GM21381 (cell line): ENCODE data around the gene AUTS2.

Experiments used
- ATAC-seq: cut with Tn5 transposase; IDR thresholded peaks from one replicate; pipeline ENCODE4 v1.9.1; 2021; ENCODE audit warnings: mild to moderate bottlenecking, moderate library complexity; ENCODE audit not compliant: unreplicated experiment

Gene AUTS2

DNA sequence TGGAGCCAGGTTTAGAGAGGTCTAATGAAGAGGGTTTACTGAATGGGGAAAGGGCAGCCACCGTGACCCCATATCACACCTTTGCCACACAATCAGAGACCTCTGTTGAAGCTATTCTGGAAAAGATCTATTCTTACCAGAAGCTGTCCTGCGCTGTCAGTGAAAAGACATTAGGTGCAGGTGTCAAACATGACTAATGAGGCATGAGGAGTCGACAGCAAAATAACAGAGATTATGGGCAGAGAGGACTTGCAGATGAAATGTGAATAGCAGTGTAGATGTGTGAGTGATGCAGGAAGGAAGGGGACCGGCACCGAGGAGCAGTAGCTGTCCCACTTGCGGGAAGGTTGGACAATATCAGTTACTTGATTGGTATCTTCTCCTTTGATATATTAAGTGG is 906.0 kb downstream of the AUTS2 start:
- no peak for ATAC-seq

DNA sequence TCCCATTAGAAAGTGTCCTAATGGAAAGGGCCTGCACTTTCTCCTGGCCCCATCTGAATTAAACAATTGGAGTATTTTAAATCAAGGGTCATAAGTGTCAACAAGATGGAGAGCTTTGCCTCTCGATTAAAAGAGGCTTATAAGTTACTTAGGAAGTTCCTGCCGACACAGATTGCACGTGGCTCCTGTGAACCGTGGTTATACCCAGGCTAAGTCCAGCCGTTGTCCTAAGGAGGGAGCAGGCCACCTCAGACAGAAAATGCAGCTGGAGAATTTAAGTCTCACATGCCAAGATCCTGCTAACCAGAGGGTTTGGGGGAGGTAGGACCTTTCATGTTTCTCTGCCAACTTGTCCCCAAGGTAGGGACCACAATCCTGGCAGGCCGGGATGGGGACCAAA is 907.2 kb downstream of the AUTS2 start:
- no peak for ATAC-seq

DNA sequence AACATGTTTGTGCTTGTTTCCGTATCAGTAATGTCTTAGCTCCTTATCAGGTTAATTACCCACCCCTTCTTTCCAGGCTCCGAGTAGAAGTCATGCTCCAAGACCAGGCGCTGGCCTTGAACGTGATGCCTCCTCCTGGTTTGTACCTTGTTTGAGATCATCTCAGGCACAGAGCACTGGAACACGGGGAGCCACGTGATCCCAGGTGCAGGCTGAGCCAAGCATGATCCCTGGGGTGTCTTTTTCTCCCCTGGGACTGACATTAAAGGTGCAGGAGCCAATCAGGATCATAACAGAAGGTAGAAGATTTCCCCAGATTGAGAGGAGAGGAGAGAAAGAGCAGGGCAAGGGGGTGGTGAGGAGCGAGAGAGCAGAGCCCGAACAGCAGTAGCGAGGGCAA is 907.6 kb downstream of the AUTS2 start:
- no peak for ATAC-seq

DNA sequence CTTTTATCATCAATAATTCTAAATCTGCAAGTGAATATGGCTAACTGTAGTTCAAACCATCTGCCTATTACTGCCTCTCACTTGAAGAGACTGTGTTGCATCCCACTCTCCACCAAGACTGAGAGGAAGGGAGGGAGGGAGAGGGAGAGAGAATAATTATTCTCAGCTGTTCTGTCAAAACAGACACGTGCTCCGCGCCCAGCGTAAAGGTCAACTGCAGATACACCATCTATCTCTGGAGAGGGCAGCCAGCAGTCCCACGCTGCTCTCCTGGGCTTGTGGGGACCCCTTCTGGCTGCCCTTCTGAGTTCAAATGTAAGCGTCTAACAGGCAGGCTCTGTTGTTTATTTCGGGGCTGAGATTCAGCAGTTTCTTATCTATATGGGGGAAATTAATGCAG is 908.2 kb downstream of the AUTS2 start:
- ATAC-seq, result no peak

DNA sequence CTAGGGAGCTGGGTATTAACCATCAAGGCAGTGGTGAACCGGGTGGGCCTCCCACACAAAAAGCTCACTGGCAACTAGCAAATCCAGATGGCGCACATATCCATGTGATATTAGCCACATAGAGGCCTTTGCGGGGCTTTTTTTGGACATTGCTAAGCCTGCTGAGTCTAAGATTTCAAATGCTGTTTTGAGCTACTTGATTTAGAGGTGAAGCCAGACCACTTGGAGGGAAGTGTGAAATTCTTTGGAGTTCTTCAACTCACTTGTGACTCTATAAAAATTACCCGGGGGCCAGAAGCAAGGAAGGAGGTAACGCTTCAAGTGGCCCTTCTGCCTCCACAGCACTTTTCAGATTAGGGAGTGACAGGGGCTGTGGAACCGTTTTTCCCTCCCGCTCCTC is 913.9 kb downstream of the AUTS2 start:
- no peak for ATAC-seq

DNA sequence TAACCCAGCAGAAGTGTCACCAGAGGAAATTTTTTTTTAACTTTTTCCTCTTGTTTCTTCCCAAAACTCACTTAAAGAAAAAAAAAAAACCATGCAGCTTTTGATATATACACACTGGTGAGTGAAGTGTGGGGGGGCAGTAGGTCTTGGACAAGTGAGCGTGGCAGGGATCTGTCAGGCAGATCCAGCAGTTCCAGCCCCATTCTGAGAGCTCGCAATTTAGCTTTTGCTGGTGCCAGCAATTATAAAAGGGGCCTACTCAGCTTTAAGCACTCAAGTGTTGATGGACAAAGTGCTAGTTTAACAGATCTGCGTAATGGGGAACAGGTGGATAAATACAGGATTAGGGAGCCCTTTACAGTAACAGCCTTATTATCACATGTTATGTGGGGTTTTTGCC is 914.5 kb downstream of the AUTS2 start:
- no peak for ATAC-seq

DNA sequence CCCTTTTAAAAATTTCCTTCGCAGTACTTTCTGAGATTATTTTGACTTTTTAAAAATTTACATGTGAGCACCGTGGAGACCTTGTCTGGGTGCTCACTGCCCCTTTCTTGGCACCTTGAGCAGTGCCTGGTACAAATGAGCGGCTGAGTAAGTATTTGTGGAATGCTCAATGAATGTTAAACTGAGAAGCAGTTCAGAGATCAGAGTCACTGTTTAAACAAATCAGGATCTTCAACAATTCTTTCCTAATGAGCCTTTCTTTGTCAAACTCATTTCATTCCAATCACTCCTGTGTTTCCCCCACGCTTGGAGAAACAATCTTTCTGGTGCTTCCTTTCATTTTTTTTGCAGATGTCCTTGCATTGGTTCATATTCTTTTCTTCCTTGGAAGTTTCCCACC is 922.3 kb downstream of the AUTS2 start:
- no peak for ATAC-seq

DNA sequence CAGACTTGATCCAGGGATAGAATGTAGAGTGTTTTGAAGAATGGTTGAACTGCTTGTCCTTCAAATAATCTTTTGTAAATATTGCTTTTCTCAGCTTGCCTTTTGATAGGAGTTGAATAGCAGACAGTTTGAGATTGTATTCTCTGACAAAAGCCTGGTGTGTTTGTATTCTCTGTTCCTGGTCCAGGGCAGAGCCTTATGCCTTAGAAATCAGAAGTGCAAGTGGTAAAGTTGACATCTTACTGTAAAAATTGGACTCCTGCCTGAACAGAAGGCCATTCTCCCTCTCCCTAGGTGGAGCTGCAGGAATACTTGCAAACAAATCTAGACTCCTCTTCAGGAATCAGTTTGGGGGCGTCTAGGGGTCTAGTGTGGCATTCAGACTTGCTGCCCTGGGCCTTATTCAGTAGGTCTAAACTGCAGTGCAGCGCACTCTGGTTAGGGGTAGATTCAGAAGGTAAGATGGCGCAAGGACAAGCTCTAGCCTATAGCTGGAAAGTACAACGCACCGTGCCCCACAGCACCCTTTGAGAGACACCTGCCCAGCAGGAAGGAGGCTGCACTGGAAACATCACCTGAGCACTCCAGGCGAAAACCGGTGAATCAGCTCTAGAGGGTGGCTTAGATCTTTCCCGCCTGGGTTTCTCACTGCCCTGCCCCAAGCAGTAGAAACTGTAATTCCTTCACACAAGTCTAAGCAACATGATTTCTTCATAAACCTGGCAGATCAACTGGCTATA is 925.1 kb downstream of the AUTS2 start:
- ATAC-seq, result no peak

DNA sequence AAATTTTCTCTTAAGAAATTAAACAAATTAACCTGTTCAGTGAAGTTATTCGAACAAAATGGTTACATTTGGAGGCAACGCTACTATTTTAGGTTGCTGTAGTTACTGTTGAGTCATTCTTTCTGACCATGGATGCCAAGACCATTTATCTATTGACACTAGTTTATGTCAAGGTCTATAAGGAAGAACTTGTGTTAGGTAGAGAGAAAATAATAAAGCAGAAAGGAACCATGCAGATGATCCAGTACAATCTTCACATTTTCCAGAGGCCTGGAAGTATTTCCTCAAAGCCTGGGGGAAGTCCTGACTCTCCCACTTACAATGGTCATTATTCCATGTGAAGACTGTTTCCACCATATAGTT is 925.7 kb downstream of the AUTS2 start:
- no peak for ATAC-seq

DNA sequence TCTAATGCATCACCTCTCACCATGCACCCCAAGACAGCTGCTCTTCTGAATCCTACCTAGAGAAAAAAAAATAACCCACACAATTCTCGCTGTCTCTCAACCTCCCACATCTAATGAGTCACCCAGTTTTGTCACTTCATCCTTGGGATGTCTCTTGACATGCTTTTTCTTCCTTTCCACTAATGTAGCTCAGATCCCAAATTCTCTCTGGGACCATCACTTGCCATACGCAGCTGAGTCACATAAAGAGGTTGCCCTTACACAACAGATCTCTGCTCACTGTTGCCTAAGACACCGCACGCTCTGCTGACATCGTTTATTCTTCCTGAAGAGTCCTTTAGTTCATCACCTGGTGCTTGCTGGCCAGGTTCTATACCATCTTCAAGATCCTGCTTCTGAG is 927.7 kb downstream of the AUTS2 start:
- ATAC-seq, result no peak

DNA sequence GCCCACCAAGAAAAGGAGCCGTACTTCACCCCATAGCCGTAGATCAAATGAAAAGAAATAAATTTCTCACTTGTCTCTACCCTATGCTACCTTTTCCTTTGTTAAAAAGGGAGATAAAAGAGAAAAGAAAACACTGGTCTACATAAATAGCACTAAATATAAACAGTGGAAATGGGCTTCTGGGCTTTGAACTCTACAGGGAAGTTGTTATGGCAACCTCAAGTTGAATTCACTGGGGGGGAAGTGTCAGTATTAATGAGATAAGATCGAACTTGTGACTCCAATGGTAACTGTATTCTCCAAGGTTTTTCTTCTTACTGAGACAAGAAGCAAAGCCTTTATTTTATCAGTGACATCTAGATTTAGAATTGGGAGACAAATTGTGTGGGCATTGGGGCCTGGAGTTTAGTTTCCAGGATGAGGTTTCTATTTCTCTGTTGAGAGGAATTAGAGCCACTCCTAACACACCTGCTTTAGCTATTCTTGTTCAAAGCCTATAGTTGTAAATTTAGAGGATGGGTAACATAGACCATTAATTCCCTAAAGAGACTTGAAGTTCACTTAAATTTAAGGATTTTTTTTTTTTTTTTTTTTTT is 929.3 kb downstream of the AUTS2 start:
- no peak for ATAC-seq

DNA sequence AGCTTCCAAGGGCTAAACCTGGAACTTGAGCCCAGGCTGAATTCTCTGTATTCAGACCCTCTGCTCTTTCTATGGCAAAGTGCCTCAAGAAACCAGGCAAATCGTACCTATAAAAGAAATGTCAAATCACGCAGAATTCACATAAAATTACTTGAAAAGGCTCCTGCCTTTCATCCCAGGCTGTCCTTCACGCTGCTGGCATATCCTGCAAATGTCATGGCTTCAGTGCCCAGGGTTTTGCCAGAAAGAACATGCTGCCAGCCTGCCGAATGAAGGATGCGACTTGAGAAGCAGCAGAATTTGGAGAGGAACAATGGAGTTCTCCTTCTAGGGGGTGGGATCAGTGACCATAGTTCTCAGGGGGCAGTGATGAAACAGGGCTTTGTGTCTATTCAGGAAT is 931.2 kb downstream of the AUTS2 start:
- no peak for ATAC-seq

DNA sequence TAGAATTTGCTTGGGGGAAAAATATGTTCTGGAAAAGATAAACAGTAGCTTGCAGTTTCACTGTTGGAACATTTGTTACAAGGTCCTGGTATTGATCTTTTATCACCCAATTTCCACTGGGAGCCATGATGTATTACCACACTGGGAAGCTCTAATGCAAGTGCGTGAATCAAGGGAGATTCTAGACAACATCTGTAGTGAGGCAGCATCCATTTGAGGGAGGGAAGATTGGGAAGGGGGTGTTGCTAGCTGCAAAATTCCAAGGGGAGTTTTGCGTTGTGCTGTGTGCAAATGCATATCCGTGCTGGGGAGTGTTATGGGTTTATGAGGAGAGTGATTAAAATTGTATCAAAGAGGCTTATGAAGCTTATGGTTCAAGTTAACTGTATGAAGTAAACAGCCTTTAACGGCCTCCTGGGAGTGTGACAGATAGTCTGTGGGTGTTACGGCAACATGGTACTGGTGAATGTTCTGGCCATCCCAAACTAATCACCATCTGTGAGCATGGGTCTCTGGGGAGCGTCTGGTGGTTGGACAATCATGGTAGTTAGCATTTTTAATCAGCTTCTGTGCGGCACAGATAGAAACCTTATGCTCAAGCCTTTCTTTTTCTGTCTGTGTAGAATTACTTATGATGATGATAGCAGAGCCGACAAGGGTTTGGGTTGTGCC is 931.8 kb downstream of the AUTS2 start:
- no peak for ATAC-seq

DNA sequence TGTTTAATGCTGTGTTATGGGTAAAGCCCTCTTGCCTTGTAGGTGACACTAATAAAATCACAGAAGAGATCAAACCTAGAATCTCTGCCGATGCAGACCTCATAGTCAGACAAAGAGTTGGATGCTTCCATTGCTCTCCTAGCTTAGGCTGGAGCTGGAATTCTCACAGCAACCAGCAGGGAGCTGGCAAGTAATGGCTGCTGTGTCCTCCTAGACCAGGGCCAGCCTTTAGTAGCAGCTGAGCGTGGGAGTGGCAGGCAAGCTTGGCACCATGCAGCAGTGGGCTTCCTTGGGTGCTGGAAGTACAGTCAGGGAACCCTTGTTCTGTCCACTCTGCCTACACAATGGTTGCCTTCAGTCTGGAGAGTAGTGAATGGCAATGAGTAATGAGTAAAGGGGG is 935.3 kb downstream of the AUTS2 start:
- ATAC-seq, result no peak

DNA sequence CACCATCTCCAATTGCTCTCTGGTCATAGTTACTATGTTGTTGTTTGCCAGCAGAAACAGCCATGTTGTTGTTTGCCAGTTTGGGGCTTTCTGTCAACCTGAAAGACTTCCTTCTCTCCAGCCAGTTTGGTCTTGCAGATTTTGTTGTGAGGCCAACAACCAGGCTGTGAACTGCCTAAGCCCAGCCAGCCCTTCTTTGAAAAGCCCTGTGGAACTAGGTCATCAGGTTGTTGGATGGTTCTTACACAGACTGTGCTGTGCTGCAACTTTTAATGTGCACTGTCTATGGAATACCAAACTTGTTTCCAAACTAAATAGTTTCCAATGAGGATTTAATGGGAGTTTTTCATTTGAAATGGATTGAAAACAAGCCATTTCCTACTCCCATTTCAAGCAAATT is 940.9 kb downstream of the AUTS2 start:
- no peak for ATAC-seq

DNA sequence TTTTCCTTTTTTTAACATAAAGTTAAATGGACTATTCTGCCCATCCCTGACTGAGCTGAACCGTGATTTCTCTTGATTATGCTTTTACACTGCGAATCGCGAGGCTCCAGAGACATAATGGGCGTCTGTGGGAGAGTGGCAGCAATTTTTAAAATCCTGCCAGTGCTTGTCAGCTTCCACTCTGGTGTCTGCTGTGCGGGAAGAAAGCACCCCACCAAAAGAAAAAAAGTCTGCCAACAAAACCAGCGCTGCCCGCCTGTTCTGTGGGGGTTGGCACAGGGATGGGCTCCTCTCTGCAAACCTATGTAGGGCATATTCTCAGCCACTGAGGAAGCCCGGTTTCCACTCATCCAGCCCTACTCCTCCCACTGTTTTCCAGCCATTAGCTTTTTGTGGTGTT is 941.3 kb downstream of the AUTS2 start:
- no peak for ATAC-seq

DNA sequence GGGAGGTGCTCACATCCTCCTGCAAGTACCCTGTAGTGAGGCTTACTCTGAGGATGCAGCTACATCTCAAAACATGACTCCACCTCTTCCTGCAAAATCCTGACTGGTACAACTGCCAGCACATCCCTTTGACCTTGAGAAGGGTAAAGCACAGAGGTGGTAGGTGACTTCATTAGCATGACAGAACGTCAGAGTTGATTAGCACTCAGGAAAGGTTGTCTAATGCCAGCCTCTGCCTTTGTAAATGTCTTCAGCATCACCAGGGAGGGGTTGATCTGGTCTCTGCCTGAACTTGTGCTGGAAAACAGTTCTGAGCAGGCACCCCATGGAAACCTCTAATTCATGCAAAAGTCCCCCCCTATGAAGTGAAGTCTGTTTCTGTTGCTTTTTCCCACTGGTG is 942.4 kb downstream of the AUTS2 start:
- no peak for ATAC-seq

DNA sequence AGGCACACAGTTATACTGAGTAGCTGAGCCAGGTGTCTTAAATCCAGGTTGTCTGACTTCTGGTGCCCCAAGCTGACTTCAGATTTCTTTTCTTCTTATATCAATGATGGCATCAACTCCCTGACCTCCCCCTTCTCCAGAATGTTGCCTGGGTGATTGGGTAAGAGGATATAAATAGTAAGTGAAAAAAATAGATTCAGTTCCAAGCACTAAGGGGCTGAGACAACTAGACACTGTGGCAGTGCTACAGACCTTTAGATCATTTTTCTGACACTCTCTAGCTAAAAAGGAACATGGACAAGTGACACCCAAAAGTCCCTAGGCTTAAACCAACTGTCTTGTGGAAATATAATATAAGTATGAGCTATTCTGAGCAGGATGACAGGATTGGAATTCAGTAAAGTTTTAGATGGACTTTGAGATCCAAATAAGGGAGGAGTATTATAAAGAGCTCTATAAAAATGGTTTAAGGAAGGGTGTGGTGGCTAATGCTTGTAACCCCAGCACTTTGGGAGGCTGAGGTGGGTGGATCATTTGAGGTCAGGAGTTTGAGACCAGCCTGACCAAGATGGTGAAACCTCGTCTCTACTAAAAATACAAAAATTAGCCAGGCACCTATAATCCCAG is 944.6 kb downstream of the AUTS2 start:
- ATAC-seq, result no peak

DNA sequence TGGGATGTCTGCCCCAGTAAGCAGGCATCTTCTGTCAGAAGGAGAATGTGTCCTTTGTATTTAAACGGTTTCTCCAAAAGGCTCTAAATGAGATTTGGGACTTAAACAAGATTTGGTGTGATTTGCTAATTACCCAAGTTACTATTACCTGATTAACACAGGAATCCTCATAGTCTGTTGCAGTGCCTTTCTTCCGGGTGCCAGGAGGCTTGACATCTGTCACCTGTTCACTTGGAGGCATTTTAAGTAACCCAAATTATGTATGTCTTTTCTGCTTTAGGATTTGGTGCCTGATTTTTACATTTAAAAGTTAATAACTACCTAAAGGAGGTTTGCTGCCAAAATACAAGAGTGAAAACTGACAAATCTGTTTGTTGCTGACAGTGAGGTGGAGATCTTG is 945.7 kb downstream of the AUTS2 start:
- no peak for ATAC-seq

DNA sequence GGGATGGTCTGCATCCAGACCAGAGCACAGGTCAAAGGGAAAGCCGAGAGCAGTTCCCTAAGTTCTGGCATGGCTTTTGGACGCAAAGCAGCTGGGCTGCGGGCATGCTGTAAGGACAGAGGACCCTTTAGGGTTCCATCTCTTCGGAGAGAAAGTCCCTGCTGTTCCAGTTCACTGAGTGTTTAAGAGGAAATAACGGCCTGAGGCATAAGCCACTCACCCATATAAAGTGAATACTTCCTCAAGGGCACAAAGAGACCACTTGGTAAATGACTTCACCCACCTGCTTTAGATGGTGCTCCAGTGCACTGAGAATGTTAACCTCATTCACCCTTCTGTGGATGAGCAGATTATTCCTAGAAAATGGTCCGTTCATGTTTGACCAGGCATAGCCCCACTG is 946.9 kb downstream of the AUTS2 start:
- ATAC-seq, result no peak

DNA sequence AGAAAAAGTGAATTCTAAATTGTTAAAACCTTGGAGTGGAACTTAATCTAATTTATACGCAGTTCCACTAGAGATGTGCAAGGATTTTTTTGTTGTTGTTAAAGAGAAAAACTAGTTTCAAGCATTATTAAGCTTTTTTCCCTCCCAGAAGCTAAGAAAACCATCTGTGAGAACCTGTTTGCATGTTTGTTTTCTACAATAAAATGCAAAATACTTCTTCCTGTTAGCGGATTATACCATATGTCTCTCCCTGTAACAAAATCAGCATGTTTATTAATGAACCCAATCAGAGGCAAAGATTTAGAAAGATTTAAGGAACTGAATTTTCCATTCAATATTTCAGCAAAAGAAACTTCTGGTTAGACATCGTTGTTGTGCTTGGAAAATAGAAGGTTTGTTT is 953.9 kb downstream of the AUTS2 start:
- ATAC-seq, result no peak

DNA sequence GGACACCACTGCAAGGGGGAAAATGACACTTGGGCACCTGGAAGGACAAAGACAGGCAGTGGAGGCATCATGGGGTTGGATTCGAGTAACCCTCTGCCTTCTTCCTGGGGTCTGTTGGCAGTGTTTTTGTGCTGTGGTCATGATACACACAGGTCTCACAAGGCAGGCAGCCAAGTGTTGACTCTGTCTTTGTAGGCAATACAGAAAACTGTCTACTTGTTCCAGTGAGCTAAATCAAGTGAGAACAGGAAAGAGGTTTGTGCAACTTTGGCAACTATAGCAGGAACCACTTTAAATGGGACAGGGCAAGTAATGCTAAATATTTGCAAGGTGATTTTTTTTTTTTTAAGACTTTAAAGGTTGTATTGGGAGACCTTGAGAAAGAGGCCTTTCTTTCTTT is 955.1 kb downstream of the AUTS2 start:
- ATAC-seq, result no peak
